ENCODE results near the gene OR5C1. TPM values are rescaled to one million over a fixed set of nuclear protein-coding genes. Genes with fewer than 3 reads are reported as not detected.

The OR5C1 gene
- total and polyA plus RNA-seq, 4 donors, result not detected

DNA sequence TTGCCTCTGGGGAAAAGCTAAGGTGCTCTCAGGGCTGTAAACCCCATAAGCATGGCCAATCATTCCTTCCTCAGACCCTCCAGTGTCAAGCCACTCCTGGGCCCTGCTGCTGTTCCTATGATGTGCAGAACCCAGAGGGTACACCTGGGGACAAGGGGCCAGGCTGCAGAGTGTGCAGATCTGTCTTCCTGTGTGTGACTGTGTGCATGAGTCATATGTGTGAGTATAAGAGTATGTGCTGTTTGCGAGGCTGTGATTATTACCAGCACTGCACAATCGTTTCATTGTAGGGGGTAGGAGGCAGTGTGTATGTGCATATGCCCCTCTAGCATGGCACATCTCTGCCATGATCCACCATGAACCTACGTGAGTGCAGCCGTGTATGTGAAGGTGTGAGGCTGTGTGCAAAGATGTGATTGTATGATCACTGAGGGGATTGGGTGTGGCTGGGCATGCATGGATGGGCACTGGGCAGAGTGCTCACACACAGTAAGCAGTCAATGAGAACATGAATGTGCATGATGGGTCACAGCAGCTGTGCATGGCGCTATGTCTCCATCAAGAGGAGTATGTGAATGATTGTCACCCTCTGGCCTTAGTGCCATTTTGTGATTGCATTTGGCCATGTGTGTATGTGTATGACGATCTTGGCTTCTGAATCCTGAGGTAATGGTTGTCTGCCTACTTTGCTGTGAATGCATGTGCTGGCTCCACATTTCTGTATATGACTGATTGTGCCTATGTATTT lies 8.8 kb downstream of the OR5C1 start:
- H3K36me3 ChIP-seq (ENCODE audit: control insufficient read depth in 4 of 4, insufficient read depth in 3 of 4, low read depth in 1 of 4, low read length in 3 of 4), result no peaks in the 10 kb centered on the region
- H3K9me3 ChIP-seq (ENCODE audit: control insufficient read depth in 4 of 4, low read length in 3 of 4), result no peaks in the 10 kb centered on the region
- TF ChIP-seq FOXA1 (IDR thresholded peaks at IDR 0.05) (no peak), RXRA (IDR thresholded peaks at IDR 0.05) (no peak), JUND (IDR thresholded peaks at IDR 0.05) (no peak), HNF4G (IDR thresholded peaks at IDR 0.05) (no peak), EGR1 (IDR thresholded peaks at IDR 0.05; ENCODE audit: low read depth in 2 of 2) (no peak), FOXA2 (IDR thresholded peaks at IDR 0.05) (no peak), RAD21 (IDR thresholded peaks at IDR 0.05) (no peak)
- TF ChIP-seq, protein P1, sequence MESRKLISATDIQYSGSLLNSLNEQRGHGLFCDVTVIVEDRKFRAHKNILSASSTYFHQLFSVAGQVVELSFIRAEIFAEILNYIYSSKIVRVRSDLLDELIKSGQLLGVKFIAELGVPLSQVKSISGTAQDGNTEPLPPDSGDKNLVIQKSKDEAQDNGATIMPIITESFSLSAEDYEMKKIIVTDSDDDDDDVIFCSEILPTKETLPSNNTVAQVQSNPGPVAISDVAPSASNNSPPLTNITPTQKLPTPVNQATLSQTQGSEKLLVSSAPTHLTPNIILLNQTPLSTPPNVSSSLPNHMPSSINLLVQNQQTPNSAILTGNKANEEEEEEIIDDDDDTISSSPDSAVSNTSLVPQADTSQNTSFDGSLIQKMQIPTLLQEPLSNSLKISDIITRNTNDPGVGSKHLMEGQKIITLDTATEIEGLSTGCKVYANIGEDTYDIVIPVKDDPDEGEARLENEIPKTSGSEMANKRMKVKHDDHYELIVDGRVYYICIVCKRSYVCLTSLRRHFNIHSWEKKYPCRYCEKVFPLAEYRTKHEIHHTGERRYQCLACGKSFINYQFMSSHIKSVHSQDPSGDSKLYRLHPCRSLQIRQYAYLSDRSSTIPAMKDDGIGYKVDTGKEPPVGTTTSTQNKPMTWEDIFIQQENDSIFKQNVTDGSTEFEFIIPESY (IDR thresholded peaks at IDR 0.05), result no peak
- no peak for DNase-seq (ENCODE audit: low spot score)
- H3K4me3 ChIP-seq (ENCODE audit: low read depth in 1 of 3, low read length in 3 of 3), result no peak overlapping the region
- 86% methylated on average over 6 of the region's 6 CpGs for WGBS
- no peak overlapping the region for H3K9ac ChIP-seq (ENCODE audit: low read depth in 1 of 2, low read length in 2 of 2)
- no peaks in the 10 kb centered on the region for H3K4me1 ChIP-seq (ENCODE audit: control insufficient read depth in 4 of 4, insufficient read depth in 4 of 4, low read length in 3 of 4)
- no peaks in the 10 kb centered on the region for H3K27me3 ChIP-seq (ENCODE audit: control insufficient read depth in 4 of 4, insufficient read depth in 4 of 4, low read length in 3 of 4)
- H3K27ac ChIP-seq (ENCODE audit: low read depth in 1 of 2, low read length in 2 of 2), result no peak overlapping the region

DNA sequence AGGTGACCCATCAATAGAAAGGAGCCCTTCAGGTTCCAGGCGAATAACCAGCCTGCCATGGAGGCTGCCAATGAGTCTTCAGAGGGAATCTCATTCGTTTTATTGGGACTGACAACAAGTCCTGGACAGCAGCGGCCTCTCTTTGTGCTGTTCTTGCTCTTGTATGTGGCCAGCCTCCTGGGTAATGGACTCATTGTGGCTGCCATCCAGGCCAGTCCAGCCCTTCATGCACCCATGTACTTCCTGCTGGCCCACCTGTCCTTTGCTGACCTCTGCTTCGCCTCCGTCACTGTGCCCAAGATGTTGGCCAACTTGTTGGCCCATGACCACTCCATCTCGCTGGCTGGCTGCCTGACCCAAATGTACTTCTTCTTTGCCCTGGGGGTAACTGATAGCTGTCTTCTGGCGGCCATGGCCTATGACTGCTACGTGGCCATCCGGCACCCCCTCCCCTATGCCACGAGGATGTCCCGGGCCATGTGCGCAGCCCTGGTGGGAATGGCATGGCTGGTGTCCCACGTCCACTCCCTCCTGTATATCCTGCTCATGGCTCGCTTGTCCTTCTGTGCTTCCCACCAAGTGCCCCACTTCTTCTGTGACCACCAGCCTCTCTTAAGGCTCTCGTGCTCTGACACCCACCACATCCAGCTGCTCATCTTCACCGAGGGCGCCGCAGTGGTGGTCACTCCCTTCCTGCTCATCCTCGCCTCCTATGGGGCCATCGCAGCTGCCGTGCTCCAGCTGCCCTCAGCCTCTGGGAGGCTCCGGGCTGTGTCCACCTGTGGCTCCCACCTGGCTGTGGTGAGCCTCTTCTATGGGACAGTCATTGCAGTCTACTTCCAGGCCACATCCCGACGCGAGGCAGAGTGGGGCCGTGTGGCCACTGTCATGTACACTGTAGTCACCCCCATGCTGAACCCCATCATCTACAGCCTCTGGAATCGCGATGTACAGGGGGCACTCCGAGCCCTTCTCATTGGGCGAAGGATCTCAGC lies 11.6 kb downstream of the OR5C1 start, which contains the start of gene OR1K1:
Gene OR1K1 (plus strand): TSS at position 58 of the 995 bp plus-strand sequence. CDS start 0 bp downstream, at position 58.
- Histone ChIP-seq H3K4me3 (ENCODE audit: low read depth in 1 of 3, low read length in 3 of 3) (no peak within 1 kb of the TSS), H3K9me3 (ENCODE audit: control insufficient read depth in 4 of 4, low read length in 3 of 4) (no peaks in the 10 kb centered on the region), H3K27me3 (ENCODE audit: control insufficient read depth in 4 of 4, insufficient read depth in 4 of 4, low read length in 3 of 4) (no peaks in the 10 kb centered on the region), H3K9ac (ENCODE audit: low read depth in 1 of 2, low read length in 2 of 2) (no peak within 1 kb of the TSS), H3K27ac (ENCODE audit: low read depth in 1 of 2, low read length in 2 of 2) (no peak within 1 kb of the TSS), H3K4me1 (ENCODE audit: control insufficient read depth in 4 of 4, insufficient read depth in 4 of 4, low read length in 3 of 4) (no peaks in the 10 kb centered on the region), H3K36me3 (ENCODE audit: control insufficient read depth in 4 of 4, insufficient read depth in 3 of 4, low read depth in 1 of 4, low read length in 3 of 4) (no peaks in the 10 kb centered on the region)
- no peak for DNase-seq (ENCODE audit: low spot score)
- 95% methylated on average over 30 of the region's 30 CpGs for WGBS
- TF ChIP-seq TAF1 (conservative IDR thresholded peaks at IDR 0.05) (no peak), GABPA (IDR thresholded peaks at IDR 0.05 in 1 of 2, conservative IDR thresholded peaks at IDR 0.05 in 1 of 2) (no peak), YY1 (IDR thresholded peaks at IDR 0.05) (no peak), SP1 (IDR thresholded peaks at IDR 0.05) (no peak), RAD21 (IDR thresholded peaks at IDR 0.05) (no peak), FOXA2 (IDR thresholded peaks at IDR 0.05) (no peak), HNF4G (IDR thresholded peaks at IDR 0.05) (no peak), REST (IDR thresholded peaks at IDR 0.05) (no peak), HNF4A (conservative IDR thresholded peaks at IDR 0.05) (no peak), EGR1 (IDR thresholded peaks at IDR 0.05; ENCODE audit: low read depth in 2 of 2) (no peak), RXRA (IDR thresholded peaks at IDR 0.05) (no peak), NR2F2 (IDR thresholded peaks at IDR 0.05) (no peak), JUND (IDR thresholded peaks at IDR 0.05) (no peak), FOXA1 (IDR thresholded peaks at IDR 0.05) (no peak)
- TF ChIP-seq, protein P2, sequence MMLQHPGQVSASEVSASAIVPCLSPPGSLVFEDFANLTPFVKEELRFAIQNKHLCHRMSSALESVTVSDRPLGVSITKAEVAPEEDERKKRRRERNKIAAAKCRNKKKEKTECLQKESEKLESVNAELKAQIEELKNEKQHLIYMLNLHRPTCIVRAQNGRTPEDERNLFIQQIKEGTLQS (IDR thresholded peaks at IDR 0.05), result no peak
- TF ChIP-seq, protein P1 (IDR thresholded peaks at IDR 0.05), result no peak
- TF ChIP-seq, protein P3, sequence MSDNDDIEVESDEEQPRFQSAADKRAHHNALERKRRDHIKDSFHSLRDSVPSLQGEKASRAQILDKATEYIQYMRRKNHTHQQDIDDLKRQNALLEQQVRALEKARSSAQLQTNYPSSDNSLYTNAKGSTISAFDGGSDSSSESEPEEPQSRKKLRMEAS (IDR thresholded peaks at IDR 0.05), result no peak
- TF ChIP-seq, protein P4, sequence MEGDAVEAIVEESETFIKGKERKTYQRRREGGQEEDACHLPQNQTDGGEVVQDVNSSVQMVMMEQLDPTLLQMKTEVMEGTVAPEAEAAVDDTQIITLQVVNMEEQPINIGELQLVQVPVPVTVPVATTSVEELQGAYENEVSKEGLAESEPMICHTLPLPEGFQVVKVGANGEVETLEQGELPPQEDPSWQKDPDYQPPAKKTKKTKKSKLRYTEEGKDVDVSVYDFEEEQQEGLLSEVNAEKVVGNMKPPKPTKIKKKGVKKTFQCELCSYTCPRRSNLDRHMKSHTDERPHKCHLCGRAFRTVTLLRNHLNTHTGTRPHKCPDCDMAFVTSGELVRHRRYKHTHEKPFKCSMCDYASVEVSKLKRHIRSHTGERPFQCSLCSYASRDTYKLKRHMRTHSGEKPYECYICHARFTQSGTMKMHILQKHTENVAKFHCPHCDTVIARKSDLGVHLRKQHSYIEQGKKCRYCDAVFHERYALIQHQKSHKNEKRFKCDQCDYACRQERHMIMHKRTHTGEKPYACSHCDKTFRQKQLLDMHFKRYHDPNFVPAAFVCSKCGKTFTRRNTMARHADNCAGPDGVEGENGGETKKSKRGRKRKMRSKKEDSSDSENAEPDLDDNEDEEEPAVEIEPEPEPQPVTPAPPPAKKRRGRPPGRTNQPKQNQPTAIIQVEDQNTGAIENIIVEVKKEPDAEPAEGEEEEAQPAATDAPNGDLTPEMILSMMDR (IDR thresholded peaks at IDR 0.05; ENCODE audit: low read depth, low read length, missing input control), result no peak

All from liver (tissue), 9 donors.